GM12878 (cell line): Measurements from ENCODE around the gene GAB1. TPM values are rescaled to one million over a fixed set of nuclear protein-coding genes. Genes with fewer than 3 reads are reported as not detected.

Experiments
- ATAC-seq: fragments of 200-7000 bp; cut with Tn5 transposase; 3 replicates; pipeline ENCODE4 v1.9.1; 2020; ENCODE audit warnings: mild to moderate bottlenecking, moderate library complexity
- Bru-seq: library from RNA; stranded (reverse); fragments of 400-500 nt; gene quantifications from one replicate; lab custom pipeline; 2021; lab: Mats Ljungman, UMichigan
- BruChase-seq, 2 experiments: library from RNA; stranded (reverse); fragments of 400-500 nt; gene quantifications; one replicate each; lab custom pipeline; 2021; lab: Mats Ljungman, UMichigan
- BruUV-seq: library from RNA; stranded (reverse); fragments of 400-500 nt; replicated peaks from 2 replicates; lab custom pipeline; 2021; lab: Mats Ljungman, UMichigan
- CTCF ChIA-PET: fragments of 300-600 bp; sonication (Branson Sonifier 250); formaldehyde crosslinking; extraction: SDS; loops from one replicate; lab custom pipeline; 2021; ENCODE audit warnings: inconsistent platforms; lab: Yijun Ruan, JAX
- POLR2A ChIA-PET: fragments of 350-600 bp; formaldehyde crosslinking; extraction: SDS; loops from one replicate; lab custom pipeline; 2021; ENCODE audit warnings: inconsistent platforms; lab: Charles Lee
- RAD21 ChIA-PET: fragments of 300-600 bp; sonication (Branson Sonifier 250); formaldehyde crosslinking; loops from one replicate; lab custom pipeline; 2023; ENCODE audit warnings: antibody characterized with exemption; ENCODE audit not compliant: unreplicated experiment; lab: Charles Lee
- SMC1A ChIA-PET: fragments of 300-600 bp; sonication (Branson Sonifier 250); formaldehyde crosslinking; loops from one replicate; lab custom pipeline; 2023; ENCODE audit not compliant: unreplicated experiment, uncharacterized antibody; lab: Charles Lee
- DNase-seq: peaks from one replicate; pipeline ENCODE4 v3.0.0-alpha.2; 2011; ENCODE audit warnings: low read depth, low spot score
- FAIRE-seq: peaks from 3 replicates; lab custom pipeline; 2011; peaks lifted over from hg19 to GRCh38; lab: Jason Lieb, UNC
- H2AFZ ChIP-seq: 2 replicates; pipeline ENCODE4 v1.6.0; 2011; ENCODE audit warnings: low read depth, low read length, control low read depth; ENCODE audit not compliant: control insufficient read depth
- H3K27ac ChIP-seq: 2 replicates; pipeline ENCODE4 v1.5.1; 2011; ENCODE audit warnings: control low read depth; ENCODE audit not compliant: control insufficient read depth, insufficient read depth
- H3K27me3 ChIP-seq, 2 experiments: replicated peaks in 1 of 2; 2 replicates each; pipeline versions ENCODE4 v1.6.0 to v1.6.1; 2011; ENCODE audit warnings: low read length in 1 of 2; ENCODE audit not compliant: control insufficient read depth in 2 of 2, insufficient read depth in 2 of 2
- H3K36me3 ChIP-seq, 2 experiments: 2 replicates each; pipeline ENCODE4 v1.5.1; 2011; ENCODE audit warnings: low read length in 1 of 2; ENCODE audit not compliant: control insufficient read depth in 2 of 2, insufficient read depth in 2 of 2
- H3K4me1 ChIP-seq: 2 replicates; pipeline ENCODE4 v1.6.1; 2011; ENCODE audit warnings: mild to moderate bottlenecking, low read length, moderate library complexity, mixed read lengths; ENCODE audit not compliant: control insufficient read depth, insufficient read depth
- H3K4me2 ChIP-seq: 2 replicates; pipeline ENCODE4 v1.6.0; 2011; ENCODE audit warnings: control low read depth; ENCODE audit not compliant: control insufficient read depth, insufficient read depth
- H3K4me3 ChIP-seq: fragments of 200-600 bp; sonication (generic); 2 replicates; pipeline ENCODE4 v1.5.1; 2016
- H3K79me2 ChIP-seq: 2 replicates; pipeline ENCODE4 v1.6.0; 2011; ENCODE audit warnings: low read length; ENCODE audit not compliant: control insufficient read depth, insufficient read depth
- H3K9ac ChIP-seq: 2 replicates; pipeline ENCODE4 v1.8.0; 2011; ENCODE audit warnings: low read length, control low read depth, mixed read lengths; ENCODE audit not compliant: control insufficient read depth, insufficient read depth
- H3K9me3 ChIP-seq: replicated peaks from 3 replicates; pipeline ENCODE4 v1.5.1; 2011; ENCODE audit warnings: mild to moderate bottlenecking, low read length; ENCODE audit not compliant: control insufficient read depth, insufficient read depth
- H4K20me1 ChIP-seq: 2 replicates; pipeline ENCODE4 v1.6.0; 2011; ENCODE audit not compliant: control insufficient read depth, insufficient read depth
- CBX5 ChIP-seq: sonication (generic); IDR thresholded peaks from 2 replicates; pipeline ENCODE4 v1.6.1; 2016; ENCODE audit warnings: low read depth, moderate library complexity, mild to moderate bottlenecking, inconsistent platforms
- CREM ChIP-seq: IDR thresholded peaks from 2 replicates; pipeline ENCODE4 v1.6.1; 2014; ENCODE audit warnings: antibody characterized with exemption, low read depth
- HDAC2 ChIP-seq: fragments of 200-600 bp; sonication (generic); IDR thresholded peaks from 2 replicates; pipeline ENCODE4 v1.6.1; 2017
- LARP7 ChIP-seq: fragments of 450-650 bp; IDR thresholded peaks from 2 replicates; pipeline ENCODE4 v1.6.1; 2017; ENCODE audit warnings: mild to moderate bottlenecking
- MEF2A ChIP-seq: IDR thresholded peaks from 2 replicates; pipeline ENCODE4 v1.6.1; 2011; ENCODE audit warnings: low read depth, mild to moderate bottlenecking, low read length, moderate library complexity; ENCODE audit not compliant: insufficient read depth
- NFXL1 ChIP-seq: fragments of 450-650 bp; IDR thresholded peaks from 2 replicates; pipeline ENCODE4 v1.6.1; 2017; ENCODE audit warnings: antibody characterized with exemption, mild to moderate bottlenecking, borderline replicate concordance
- NFYA ChIP-seq: IDR thresholded peaks from 2 replicates; pipeline ENCODE4 v1.6.1; 2011; ENCODE audit warnings: low read depth, mild to moderate bottlenecking, low read length, improper control_type of control experiment, borderline replicate concordance
- NR2C2 ChIP-seq: IDR thresholded peaks from 2 replicates; pipeline ENCODE4 v1.6.1; 2011; ENCODE audit warnings: borderline replicate concordance, low read depth; ENCODE audit not compliant: control insufficient read depth, insufficient read length
- NR2F1 ChIP-seq: fragments of 450-650 bp; conservative IDR thresholded peaks from 2 replicates; pipeline ENCODE4 v1.6.1; 2017; ENCODE audit warnings: mild to moderate bottlenecking
- RB1 ChIP-seq: fragments of 450-650 bp; formaldehyde crosslinking; IDR thresholded peaks from 2 replicates; pipeline ENCODE4 v1.6.1; 2017; ENCODE audit warnings: mild to moderate bottlenecking, borderline replicate concordance
- SIX5 ChIP-seq: IDR thresholded peaks from 2 replicates; pipeline ENCODE4 v1.6.1; 2011; ENCODE audit warnings: mild to moderate bottlenecking, low read depth, low read length, moderate library complexity; ENCODE audit not compliant: severe bottlenecking
- TAF1 ChIP-seq: IDR thresholded peaks from 2 replicates; pipeline ENCODE4 v1.6.1; 2011; ENCODE audit warnings: mild to moderate bottlenecking, low read depth, low read length, borderline replicate concordance
- TCF12 ChIP-seq: IDR thresholded peaks from 2 replicates; pipeline ENCODE4 v1.6.1; 2011; ENCODE audit warnings: low read depth, mild to moderate bottlenecking, low read length
- ZBTB33 ChIP-seq: fragments of 450-650 bp; IDR thresholded peaks from 2 replicates; pipeline ENCODE4 v1.6.1; 2017; ENCODE audit warnings: mild to moderate bottlenecking
- ZNF24 ChIP-seq: fragments of 450-650 bp; IDR thresholded peaks from 2 replicates; pipeline ENCODE4 v1.6.1; 2017; ENCODE audit warnings: antibody characterized with exemption, mild to moderate bottlenecking
- WGBS: methylation state at CpG from one replicate; pipeline ENCODE4 v1.1.6; 2016; ENCODE audit warnings: low lambda C conversion rate; ENCODE audit not compliant: insufficient replicate concordance, insufficient coverage; ENCODE audit errors: missing lambda C conversion rate; 5-methylcytosine and 5-hydroxymethylcytosine counted together
- in situ Hi-C: fragments of 300-500 bp; cut with MboI; formaldehyde crosslinking; loops from 9 replicates; pipeline ENCODE4 v1.14.3; 2018; ENCODE audit warnings: mixed read lengths
- intact Hi-C: fragments of 100-400 bp; cut with micrococcal nuclease; formaldehyde crosslinking; loops from one replicate; pipeline ENCODE4 v1.14.2; 2022; ENCODE audit not compliant: unreplicated experiment
- long read RNA-seq, 2 experiments: library from polyadenylated mRNA; unstranded; transcript quantifications; one replicate each; pipeline ENCODE4 v2.0.0, GENCODE V29; 2019 to 2020
- polyA minus RNA-seq, 3 experiments: library from RNA; depleted of rRNA, polyadenylated mRNA; stranded (reverse); fragments of >200 nt; gene quantifications; 2 replicates each; pipeline ENCODE4 v1.2.3, GENCODE V29; 2011
- polyA plus RNA-seq, 11 experiments: library from polyadenylated mRNA; depleted of rRNA in 4 of 11; unstranded in 6 of 11; stranded (reverse) in 5 of 11; fragments of >200 nt; fragmentation: Nextera tagmentation in 4 of 11; fragmentation: Illumina TruSeq in 1 of 11; extraction: Ambion mirVana in 4 of 11; extraction: Trizol in 1 of 11; gene quantifications; 1 replicate in 1 of 11; 2 replicates in 10 of 11; pipeline versions ENCODE4 v1.2.1 to v1.2.3, GENCODE V29; 2011 to 2016; ENCODE audit warnings: inconsistent platforms in 2 of 11, missing spikeins in 2 of 11, low read depth in 1 of 11
- total RNA-seq, 4 experiments: library from RNA; depleted of rRNA in 3 of 4; stranded (reverse); fragments of >200 nt in 3 of 4; fragmentation: Illumina TruSeq in 1 of 4; extraction: Trizol in 1 of 4; gene quantifications; 2 replicates each; pipeline versions ENCODE4 v1.2.1 to v1.2.3, GENCODE V29; 2013 to 2021

GAB1 gene
- total RNA-seq (2013; cell fraction: nucleolus; rRNA removed), result 7.7 and 9.2 TPM in 2 replicates
- 2.2 and 3.0 TPM in 2 replicates for total RNA-seq (2014; rRNA removed)
- total RNA-seq (2014; rRNA removed; fragmentation: Illumina TruSeq; extraction: Trizol), result 4.2 and 4.6 TPM in 2 replicates
- total RNA-seq (2021), result 3.4 and 5.3 TPM in 2 replicates
- 2.2 TPM for polyA plus RNA-seq (2011; ENCODE audit: low read depth)
- 5.3 and 6.0 TPM in 2 replicates for polyA plus RNA-seq (2011; rRNA removed)
- polyA plus RNA-seq (2011; cell fraction: cytosol; rRNA removed), result 2.2 and 2.9 TPM in 2 replicates
- polyA plus RNA-seq (2011; cell fraction: nucleus; rRNA removed), result 8.0 and 14.1 TPM in 2 replicates
- 3.1 and 3.9 TPM in 2 replicates for polyA plus RNA-seq (2012)
- polyA plus RNA-seq (2014; fragmentation: Illumina TruSeq; extraction: Trizol), result 3.7 and 4.4 TPM in 2 replicates
- under 1 TPM; 0.37 to 0.60 TPM for polyA plus RNA-seq (2014; fragmentation: Nextera tagmentation; extraction: Ambion mirVana)
- 1.7 and 2.1 TPM in 2 replicates for polyA plus RNA-seq (2014; rRNA removed)
- polyA plus RNA-seq (2016; fragmentation: Nextera tagmentation; extraction: Ambion mirVana), result 1 to 10 TPM; 3.1 to 3.3 TPM
- polyA minus RNA-seq (2011; rRNA and poly(A)+ RNA removed), result 7.6 and 15.0 TPM in 2 replicates
- polyA minus RNA-seq (2011; cell fraction: cytosol; rRNA and poly(A)+ RNA removed), result 2.1 and 3.7 TPM in 2 replicates
- 19.2 and 29.5 TPM in 2 replicates for polyA minus RNA-seq (2011; cell fraction: nucleus; rRNA and poly(A)+ RNA removed)
- percentile 91 among the genes with signal in this experiment for Bru-seq, nascent RNA
- BruChase-seq, experiment 1, labeled RNA remaining after a 6-hour chase, result percentile 84 among the genes with signal in this experiment
- BruChase-seq, experiment 2, labeled RNA remaining after a 2-hour chase, result percentile 91 among the genes with signal in this experiment
- long read RNA-seq, experiment 1, partial matches to known transcripts, result 0 of 1 reads
- long read RNA-seq, experiment 1, other reads (novel, unspliced or antisense), result 1 of 1 reads
- long read RNA-seq, experiment 2, partial matches to known transcripts, result 0 of 8 reads
- long read RNA-seq, experiment 2, other reads (novel, unspliced or antisense), result 8 of 8 reads

GRCh38 chr4:143336781-143337599 lies at the start of gene GAB1:
Gene GAB1 (plus strand): TSS chr4:143336876. CDS start chr4:143337189, 313 bp downstream.
- in situ Hi-C loops (no loop called here), intact Hi-C loops (loop anchor here (1.0 to 5.0 kb wide), 4 partner anchors 22 to 150 kb away; no protein-coding TSS in a partner anchor)
- ATAC-seq (peak; percentile 83), FAIRE-seq (peak; percentile 27), DNase-seq (no peak)
- peak within 1 kb of the TSS; percentile 87 for H3K4me3 ChIP-seq
- H4K20me1 ChIP-seq, result peaks cover 2% of the 10 kb centered on the region; the same call in 1 of the 2 replicates
- H3K9ac ChIP-seq, result peak within 1 kb of the TSS; percentile 53; the same call in 1 of the 2 replicates
- 2% methylated on average over 68 of the region's 81 CpGs for WGBS
- H3K4me2 ChIP-seq, result peak within 1 kb of the TSS; percentile 89
- ChIA-PET CTCF (interaction anchor here (0.5 to 4.1 kb wide), 19 partner anchors 9 to 223 kb away, joined by 3 to 38 read pairs (median 3); no protein-coding TSS in a partner anchor), SMC1A (interaction anchor here (0.7 to 8.0 kb wide), 15 partner anchors 8 to 148 kb away, joined by 3 to 62 read pairs (median 5); no protein-coding TSS in a partner anchor), POLR2A (interaction anchor here (1.1 to 9.7 kb wide), 5 partner anchors 18 to 94 kb away, joined by 3 to 94 read pairs (median 12); no protein-coding TSS in a partner anchor), RAD21 (interaction anchor here (1.0 to 5.7 kb wide), 9 partner anchors 11 to 81 kb away, joined by 3 to 61 read pairs (median 5); no protein-coding TSS in a partner anchor)
- H3K27me3 ChIP-seq, result 0 out of 4 replicates have a peak, but pooled peaks cover 1 to 3% of the 10 kb centered on the region in 2 experiments
- peak within 1 kb of the TSS; percentile 70 for H2AFZ ChIP-seq
- H3K4me1 ChIP-seq, result no peaks in the 10 kb centered on the region; the same call in 1 of the 2 replicates
- BruUV-seq, result no TSS peak
- H3K79me2 ChIP-seq, result no peaks in the 10 kb centered on the region; the same call in 1 of the 2 replicates
- H3K36me3 ChIP-seq, result no peaks in the 10 kb centered on the region
- no peaks in the 10 kb centered on the region for H3K9me3 ChIP-seq
- H3K27ac ChIP-seq, result no peak within 1 kb of the TSS
- TF ChIP-seq HDAC2 (no peak), ZNF24 (0 out of 2 replicates have a peak, but pooled peaks have one; percentile 24), ZBTB33 (no peak), TCF12 (peak; percentile 49; the same call in 1 of the 2 replicates), NR2C2 (no peak), CREM (peak; percentile 28; the same call in 1 of the 2 replicates), RB1 (peak; percentile 51; the same call in 1 of the 2 replicates), NFYA (no peak), TAF1 (peak; percentile 40; the same call in 1 of the 2 replicates), CBX5 (no peak), MEF2A (no peak), LARP7 (peak; percentile 93), SIX5 (no peak), NR2F1 (no peak; the same call in 1 of the 2 replicates), NFXL1 (no peak)
